Stimulated activated CD8-positive, alpha-beta memory T cell treated with anti-CD3 and anti-CD28 coated beads, Interleukin-4, amount 100 ng/mL, for 48 hours (primary cell): Measurements from ENCODE around the gene SLX9.

Source experiments
- DNase-seq: peaks from one replicate; pipeline ENCODE4 v3.0.0-alpha.2; 2020

The SLX9 gene

DNA sequence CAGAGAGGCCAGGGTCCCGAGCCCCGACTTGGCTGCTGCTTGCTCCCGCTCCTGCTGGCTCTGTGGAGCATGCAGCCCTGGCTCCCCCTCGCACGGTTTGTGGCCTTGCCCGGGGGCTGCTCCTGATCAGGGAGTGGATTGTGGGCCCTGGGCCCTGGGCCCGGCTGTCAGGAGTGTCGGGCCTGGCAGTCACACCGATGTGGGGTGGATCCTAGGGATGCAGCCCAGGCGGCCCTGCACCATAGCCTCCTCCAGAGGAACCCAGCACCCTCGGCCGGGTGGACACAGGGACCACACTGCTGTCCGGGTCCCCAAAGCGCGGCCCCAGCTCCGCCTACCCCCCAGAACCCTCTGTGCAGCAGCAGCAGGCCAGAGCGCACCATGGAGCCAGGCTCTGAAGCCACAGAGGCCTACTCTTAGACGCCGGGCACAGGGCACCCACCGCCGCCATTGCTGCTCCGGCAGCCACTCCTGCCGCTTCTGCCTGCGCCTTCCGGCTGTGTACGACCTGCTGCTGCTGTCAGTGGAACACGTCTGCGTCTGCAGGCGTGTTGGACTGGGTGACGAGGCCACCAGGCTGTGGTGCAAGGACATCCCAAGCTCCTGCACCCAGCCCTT is 9.4 kb downstream of the SLX9 start:
- no peak for DNase-seq

DNA sequence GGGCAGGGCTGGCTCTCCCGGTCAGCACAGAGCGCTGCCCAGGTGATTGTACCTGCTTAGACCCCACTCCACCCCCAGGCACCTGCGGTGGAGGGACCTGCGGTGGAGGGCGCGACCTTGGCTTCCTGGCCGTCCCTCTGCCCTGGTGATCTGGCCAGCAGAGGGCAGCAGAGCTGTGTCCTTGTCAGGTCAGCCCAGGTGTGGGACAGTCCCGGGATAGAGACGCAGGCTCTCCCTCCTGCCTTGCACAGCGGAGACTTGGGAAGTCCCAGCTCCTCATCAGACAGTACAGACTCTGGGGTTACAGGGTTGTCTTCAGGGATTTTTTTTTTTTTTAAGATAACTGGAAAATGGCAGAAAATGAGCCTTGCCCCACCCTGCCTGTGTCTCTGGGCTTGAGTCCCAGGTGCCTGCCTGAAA is 10.0 kb downstream of the SLX9 start:
- DNase-seq, result peak; percentile 92

DNA sequence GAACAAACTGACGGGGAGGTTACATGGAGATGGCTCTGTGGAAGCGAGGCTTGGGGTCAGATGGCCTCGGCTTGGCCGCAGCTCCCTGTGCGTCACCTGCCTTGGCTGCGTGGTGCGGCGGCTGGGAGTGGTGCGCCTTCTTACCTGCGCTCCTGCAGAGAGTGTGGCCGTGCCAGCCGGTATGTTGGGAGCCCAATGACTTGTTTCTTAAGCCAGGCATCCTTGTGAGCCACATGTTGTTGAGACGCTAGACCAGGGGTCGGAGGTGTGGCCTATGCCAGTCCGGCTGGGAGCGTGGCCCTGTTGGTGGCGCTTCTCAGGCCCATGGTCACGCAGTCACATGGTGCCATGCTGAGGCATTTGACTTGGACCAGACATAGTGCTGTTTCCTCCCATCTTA is 10.5 kb downstream of the SLX9 start:
- DNase-seq, result no peak

DNA sequence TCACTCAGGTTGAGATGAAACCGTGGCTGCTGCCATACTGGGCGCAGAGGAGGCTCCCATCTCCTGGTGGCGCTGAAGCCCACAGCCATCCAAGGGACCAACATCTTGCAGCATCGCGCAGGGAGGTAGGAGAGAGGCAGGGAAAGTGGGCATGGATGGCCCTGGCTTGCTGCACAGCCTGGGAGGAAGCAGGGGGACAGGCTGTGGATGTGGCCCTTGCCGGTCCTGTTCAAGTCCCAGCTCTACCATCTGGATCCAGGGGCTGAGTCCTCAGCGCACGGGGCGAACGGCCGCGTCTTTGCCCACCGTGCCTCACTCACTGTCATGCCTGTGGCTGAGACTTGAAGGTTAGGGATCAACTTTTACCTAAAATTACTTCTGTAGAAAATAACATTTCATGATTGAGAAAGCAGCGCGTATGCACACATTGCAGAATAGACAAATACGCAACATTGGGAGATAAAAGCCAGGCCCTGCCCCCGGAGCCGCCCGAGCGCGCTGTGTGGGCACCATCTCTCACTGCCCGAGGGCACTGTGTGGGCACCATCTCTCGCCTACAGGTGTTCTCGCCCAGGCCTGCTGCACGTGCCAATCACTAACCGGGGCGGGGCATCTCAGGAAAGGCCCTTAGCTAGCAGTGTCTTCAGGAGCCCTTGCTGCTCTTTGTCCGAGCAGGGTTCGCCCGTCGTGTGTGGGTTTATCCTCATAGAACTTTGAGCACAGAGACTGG is 11.5 kb downstream of the SLX9 start:
- DNase-seq, result no peak

DNA sequence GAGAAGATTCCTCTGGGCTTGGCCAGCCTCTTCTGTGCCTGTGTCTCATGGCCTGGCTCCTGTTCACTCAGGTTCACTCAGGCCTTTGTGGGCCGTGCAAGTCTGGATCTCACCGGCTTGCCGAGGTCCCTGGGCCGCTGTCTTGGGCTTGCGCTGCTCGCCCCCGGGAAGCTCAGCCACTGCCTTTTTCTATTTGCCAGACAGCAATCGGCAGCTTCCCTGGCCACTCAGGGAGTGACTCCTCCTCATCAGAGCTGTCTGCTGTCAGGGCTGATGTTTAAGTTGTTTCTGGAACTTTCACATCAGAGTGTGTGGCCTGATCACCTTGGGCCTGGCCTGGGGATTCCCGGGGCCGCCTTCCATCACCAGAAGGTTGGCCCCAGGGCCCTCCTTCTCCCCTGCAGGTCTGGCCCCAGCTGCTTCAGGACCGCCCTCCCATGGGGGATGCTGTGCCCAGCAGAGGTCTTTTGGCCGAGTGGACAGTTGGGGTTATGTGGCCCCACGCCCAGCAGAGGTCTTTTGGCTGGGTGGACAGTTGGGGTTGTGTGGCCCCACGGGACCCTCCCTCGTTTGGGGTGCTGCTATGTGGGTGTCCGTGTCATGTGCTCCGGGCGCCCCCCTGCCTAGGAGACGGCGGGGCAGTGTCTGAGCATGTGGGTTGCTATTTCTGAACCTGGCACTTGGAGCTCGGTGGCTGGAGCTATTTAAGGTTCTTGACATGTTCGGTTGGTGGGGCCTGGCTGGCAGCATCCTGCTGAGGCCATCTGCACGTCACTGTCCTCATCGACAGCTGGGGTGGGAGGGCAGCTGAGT is 12.5 kb downstream of the SLX9 start:
- DNase-seq, result no peak

DNA sequence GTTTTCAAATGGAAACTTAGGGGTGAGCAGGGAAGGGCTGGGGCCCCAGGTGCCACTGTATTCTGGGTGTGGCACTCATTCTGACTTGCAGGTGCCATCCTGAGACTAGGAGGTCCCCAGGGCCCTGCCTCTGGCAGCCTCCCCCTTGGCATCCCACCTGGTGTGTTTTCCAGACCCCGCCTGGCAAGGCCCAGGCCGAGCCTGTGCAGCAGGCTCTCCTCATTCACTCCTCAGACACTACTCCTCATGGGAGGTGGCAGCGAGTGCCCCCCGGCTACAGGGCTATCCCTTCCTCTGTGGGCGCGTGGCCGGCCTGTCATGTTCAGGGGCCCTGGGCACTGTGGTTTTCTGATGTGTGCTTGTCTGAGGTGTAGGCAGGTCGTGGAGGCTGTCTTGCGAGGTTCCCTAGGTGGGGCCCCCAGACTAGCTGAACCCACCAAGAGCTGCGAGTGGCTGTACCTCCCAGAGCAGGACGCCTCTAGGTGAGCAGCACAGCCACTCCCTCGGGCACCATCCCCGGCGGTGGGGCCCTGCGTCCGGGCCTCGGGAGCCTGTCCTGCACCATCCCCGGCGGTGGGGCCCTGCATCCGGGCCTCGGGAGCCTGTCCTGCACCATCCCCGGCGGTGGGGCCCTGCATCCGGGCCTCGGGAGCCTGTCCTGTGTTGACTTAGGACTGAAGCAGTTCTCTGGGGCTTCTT is 13.2 kb downstream of the SLX9 start:
- DNase-seq, result no peak

DNA sequence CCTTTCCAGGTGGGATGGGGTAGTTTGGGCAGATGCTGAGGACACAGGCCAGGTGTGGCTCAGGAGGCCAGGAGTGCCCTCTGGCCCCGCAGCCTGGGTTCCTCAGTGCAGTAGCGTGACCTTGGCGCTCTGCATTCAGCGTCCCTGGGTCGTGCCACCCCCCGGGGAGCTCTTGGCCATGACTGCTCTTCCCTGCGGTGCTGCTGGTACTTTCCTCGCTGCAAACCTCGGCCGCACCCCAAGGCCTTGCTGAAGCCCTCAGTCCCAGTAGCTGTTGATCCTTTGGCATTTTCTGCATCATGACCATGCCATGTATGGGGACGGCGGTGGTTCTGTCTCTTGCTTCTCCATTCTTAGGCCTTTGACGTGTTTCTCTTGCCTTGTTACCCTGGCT is 13.8 kb downstream of the SLX9 start:
- no peak for DNase-seq

DNA sequence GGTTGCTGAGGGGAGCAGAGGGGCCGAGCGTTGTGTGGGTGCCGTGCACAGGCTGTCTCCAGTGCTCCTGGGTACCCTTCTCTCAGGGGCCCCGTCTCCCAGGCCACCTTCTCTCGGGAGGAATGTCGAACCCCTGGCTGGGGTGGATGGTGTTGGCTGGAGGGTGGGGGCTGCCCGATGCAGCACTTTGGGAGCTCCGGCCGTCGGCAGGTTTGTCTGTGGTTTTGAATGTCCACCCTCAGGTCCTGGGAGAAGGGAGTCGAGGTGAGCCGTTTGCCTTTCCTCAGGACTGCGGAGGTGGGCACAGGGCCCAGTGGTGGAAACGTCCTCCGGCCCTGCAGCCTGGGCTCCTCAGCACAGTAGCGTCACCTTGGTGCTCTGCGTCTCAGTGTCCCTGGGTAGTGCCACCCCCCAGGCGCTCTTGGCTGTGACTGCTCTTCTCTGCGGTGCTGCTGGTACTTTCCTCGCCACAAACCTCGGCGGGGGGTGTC is 14.5 kb downstream of the SLX9 start:
- DNase-seq, result no peak

DNA sequence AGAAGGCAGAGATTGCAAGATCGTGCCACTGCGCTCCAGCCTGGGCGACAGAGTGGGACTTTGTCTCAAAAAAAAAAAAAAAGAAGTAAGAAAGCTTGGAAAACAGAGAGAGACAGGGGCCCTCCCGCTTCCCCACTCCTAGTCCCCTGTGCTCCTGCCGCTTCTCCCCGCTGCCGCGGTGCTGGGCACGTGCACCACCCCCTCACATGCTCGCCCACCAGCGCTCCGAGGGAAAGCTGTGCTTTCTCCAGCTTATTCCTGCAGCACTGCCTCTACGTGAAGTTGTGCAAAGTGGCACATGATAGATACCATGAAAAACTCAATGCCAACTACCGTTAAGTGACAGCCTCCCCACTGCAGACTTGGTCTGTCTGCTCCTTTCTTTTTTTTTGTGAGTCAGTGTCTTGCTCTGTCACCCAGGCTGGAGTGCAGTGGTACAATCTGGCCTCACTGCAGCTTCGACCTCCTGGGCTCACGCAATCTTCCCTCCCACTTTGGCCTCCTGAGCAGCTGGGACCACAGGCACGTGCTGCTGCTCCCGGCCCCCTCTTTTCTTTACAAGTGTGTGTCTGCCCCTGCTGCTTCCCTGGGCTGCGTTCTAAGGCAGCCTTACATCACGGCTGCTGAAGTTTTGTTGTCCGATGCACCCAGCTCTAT is 15.4 kb downstream of the SLX9 start:
- DNase-seq, result no peak

DNA sequence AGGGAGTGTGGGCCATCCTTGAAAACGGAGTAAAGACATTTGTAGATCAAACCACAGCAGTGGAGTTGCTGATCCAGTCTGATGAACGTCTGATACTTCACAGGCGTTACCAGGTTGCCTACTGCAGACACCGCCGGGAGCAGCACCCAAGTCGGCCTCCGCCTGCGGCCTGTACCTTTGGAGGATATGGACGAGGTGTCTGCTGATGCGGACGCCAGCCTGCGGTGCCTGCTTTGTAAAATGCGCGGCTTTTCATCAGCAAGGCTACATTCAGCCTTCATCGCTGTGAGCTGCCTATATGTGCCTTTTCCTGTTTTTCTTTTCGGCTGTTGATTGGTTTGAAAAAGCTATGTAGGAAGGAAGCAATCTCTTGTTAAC is 16.0 kb downstream of the SLX9 start:
- no peak for DNase-seq

DNA sequence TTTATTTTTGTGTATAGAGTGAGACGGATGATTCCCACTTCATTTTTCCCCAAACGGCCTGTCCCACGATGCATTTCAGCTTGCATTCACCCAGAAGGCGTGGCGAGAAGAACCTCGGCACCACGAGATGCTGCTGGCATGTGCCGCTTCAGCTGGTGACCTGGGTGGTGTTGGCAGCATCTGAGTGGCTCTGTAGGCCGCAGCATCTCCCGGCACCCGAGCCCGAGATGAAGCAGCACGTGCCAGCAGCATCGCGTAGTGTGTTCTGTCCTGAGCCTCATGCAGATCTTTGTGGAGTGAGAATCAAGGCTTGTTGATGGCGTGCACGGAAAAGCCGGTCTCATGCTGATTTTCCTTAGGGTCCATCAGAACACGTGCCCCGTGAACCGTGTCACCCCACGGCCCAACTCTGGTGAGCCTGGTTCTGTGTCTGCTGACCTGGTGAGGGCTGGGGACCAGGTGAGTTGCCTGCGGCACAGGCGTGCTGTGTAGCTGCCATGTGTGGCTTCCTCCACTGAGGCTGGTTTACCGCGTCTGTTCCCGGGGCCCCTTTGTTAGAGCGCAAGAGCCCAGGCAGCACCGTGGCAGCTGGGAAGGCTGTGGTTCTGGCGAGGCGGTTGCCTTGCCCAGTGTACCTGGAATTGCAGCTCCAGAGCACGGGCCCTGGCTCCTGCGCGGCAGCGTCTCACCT is 16.7 kb downstream of the SLX9 start:
- no peak for DNase-seq

DNA sequence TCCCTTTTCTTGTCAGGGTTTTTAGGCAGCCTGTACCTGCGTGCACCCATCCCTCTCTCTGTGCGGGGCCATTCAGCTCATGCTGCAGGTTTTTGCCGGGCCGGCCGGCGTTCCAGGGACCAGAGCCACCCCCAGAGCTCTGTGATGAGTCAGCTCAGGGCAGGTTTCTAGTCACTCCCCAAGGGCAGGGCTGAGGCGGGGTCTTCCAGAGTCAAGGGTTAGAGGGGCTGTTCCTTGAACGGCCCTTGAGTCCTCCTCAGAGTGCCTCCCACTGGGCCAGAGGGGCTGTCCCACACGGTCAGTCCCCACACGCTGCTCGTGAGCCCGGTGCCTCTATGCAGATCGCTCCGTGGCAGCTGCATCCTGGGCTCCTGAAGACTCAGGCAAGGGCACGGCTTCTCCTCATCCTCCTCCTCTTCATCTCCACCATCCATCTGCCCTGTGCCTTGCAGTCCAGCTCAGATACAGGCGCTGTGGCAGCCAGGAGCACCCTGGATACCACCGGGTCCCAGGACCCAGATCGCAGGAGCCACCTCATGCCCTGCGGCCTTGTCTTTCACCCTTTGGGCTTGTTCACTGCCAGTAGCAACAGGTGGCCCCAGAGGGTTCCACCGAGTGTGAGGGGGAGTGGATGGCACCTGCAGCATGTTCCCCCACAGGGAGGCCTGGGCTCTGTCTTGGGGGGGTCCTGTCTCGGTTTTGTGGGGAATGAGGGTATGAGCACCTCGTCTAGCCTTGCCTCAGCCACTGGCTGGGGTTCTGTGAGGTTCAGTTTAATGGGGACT is 17.4 kb downstream of the SLX9 start:
- no peak for DNase-seq

DNA sequence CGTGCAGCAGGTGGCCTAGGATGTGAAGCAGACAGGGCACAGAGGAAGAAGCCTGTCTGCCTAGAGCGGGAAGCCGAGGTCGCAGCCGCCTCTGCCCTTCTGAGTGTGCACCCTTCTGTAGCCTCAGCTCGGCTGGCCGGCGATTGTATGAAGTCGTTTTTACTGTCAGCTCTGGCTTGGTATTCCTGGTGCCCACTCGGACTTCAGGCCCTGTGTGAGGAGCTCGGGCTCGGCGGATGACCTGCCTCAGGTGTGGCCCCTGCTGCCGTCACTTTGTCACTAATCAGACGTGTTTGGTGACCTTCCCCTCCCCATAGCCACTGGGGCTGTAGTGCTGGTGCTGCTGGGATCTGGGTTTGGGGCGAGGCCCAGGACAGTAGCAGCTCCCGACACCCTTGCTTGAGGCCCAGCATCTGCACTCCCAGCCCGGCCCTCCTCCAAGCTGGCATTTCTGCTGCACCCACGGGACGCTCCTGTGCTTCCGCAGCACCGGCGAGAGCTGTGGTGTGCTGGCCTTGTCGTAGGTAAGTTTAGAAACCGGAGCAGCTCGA is 18.1 kb downstream of the SLX9 start:
- DNase-seq, result no peak

DNA sequence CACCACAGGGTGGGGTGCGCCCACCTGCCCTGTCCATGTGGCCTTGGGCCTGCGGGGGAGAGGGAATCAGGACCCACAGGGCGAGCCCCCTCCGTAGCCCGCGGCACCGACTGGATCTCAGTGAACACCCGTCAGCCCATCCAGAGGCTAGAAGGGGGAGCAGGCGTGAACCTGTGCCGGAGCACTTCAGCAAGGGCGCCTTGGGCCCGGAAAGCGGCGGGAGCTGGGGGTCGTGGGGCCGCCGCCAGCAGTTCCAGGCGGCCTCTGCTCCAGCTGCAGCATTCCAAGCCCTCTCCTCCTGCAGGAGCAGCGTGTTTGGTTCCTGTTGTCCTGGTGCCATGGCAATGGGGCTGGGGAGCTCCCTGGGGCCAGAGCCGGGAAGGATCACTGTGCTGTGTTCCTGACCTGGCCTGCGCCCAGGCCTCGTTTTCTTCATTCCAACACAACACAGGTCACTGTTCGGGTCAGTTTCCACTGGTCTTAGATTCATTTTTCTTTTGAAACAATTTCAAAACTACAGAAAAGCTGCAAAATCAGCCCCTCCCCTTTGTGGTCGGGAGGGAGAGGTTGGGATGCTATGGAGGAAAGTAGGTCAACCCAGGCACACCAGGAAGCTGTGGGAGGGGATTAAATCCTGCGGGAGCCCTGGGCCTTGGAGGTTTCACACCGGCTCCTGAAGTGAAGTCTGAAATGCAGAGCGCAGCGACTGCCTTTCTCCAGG is 18.8 kb downstream of the SLX9 start:
- no peak for DNase-seq

DNA sequence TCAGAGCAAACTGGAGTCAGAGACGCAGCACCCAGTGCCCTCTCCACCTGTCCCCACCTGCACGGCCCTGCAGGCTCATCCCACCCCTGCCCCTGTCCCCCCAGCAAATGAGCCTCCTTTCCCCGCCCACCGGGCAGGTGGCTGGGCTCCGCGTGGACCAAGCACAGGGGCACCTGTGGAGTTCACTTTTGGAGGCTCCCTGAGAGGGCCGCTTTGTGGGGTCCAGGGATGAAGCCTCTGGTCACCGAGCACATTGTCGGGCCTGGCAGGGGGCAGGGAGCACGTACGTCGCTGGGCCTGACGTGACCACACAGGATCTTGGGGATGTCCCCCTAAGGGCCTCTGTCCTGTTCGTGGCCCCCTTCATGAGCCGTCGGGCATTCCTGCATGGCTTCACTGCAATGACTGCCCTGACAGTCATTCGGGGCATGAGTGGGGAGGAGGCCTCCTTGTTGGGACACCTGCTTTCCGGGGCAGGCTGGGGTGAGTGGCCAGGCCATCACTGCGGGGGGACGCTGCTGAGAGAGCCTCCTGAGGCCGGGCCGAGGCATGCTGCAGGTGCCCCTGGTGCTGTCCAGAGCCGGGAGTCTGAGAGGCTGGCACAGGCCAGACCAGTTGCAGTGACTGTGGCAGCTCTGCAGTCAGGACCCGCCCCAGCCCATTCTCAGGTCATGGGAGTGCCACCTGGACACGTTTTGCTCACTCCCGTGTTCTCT is 19.7 kb downstream of the SLX9 start:
- no peak for DNase-seq

DNA sequence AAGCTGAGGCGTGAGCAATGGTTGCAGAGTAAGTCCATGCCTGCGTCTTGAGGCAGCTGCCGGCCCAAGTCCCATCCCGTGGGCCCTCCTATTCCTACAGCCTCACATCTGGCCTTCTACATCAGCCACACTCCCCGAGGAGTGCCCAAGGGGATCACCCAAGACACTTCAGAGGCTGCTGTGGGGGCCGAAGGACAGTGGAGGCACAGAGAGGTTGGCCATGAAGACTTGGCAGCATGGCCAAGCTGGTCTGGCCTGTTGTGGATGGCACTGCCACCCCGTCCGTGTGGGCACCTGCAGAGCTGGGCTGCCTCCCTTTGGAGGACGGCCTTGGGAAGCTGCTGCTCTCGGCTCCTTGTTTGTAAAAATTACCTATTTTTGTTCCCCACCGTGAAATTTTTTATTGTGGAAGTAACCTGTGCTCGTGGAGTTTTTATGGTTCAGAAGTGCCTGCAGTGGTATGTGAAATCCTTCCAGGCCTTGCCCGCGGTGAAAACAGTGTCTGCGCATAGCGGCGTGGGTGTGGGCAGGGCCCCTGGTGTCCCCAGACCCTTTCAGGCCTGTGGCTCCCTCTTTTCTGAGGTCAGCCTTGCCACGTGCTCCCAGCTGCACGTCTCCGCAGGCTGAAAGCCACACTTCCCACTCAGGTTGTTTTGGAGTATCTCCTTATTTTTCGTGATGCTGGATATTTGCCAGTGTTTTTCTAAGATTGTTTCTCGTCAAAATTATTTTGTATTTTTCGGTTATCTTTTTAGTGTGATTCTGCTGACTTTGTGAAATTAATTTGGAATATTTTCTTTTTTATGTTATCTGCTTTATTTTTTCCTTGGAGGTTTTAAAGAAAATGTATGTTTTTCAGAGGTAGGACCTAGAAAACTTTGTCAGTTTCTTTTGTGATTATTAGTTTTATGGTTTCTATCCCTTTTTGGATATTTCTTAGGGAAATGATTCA is 20.6 kb downstream of the SLX9 start:
- no peak for DNase-seq

DNA sequence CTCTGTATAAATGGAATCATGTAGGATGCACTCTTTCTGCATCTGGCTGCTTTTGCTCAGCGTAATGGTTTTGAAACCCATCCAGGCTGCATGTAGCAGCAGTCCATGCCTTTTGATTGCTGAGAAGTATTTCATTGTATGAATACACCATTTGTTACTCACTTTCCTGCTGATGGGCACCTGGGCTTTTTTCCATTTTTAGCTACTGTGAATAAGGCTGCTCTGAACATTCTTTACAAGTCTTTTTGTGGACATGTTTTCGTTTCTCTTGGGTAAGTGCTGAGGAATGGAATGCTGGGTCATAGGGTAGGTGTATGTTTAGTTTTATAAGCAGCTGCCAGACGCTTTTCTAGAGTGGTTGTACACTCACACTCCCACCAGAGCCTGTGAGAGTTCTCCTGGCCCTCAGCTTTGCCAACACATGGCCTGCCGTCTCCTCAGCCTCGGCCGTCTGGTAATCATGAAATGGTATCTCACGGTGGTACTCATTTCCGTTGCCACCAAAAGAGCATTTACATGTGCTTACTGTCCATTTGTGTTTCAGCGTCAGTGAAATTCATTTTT is 22.7 kb downstream of the SLX9 start:
- no peak for DNase-seq

DNA sequence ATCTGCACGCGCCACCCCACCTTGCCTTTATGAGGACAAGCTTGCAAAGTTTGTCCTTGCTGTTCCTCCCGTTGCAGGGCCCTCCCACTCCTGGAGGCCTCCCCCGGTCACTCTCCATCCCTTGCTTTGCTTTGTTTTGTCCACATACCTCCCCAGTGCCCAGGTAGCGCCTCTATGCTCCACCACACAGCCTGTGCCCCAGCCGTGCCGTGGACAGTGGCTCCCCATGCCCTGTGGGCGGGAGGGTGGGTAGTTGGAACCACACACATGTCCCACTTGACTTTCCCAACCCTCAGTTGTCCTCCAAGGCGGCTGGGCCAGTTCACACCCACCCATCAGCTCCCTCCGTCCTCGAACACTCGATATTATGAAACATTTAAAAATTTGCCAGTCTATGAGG is 24.6 kb downstream of the SLX9 start:
- DNase-seq, result no peak
